HG03066 (cell line): ENCODE results near the gene OSBPL3.

Experiments used
- ATAC-seq: cut with Tn5 transposase; IDR thresholded peaks from one replicate; pipeline ENCODE4 v1.9.1; 2021; ENCODE audit warnings: low read depth; ENCODE audit not compliant: unreplicated experiment

The OSBPL3 gene

DNA sequence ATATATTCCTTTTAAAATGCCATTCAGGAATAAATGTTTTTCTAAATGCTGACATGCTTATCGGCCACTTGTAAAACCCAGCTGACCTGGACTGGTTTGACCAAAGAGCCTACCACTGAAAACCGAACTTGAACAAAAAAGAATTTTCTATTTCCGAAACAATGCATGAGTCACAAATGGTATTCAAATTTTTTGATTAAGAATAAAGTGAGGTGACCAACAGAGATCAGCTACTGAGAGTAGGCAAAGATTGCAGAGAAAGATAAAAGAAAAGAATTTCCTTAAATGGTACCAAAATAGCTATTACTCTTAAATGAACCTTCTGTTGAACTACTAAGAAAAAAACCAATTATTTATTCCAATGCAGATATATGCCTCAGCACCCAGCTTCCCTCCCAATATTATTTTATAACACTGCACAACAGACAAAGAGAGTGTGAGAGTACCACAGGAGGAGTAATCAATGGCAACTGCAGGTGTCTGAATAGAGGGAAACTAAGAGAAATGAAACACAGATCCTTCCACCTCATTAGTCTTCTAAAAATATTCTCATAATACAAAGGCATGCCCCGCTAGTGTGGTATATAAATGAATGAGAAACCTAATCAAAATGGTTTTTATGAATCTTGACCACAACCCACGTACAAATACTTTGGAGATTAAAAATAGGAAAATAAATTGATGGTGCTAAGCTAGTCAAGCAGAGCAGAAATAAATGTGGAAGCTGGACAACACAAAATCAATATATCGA lies 20.1 kb downstream of the OSBPL3 start:
- no peak for ATAC-seq

DNA sequence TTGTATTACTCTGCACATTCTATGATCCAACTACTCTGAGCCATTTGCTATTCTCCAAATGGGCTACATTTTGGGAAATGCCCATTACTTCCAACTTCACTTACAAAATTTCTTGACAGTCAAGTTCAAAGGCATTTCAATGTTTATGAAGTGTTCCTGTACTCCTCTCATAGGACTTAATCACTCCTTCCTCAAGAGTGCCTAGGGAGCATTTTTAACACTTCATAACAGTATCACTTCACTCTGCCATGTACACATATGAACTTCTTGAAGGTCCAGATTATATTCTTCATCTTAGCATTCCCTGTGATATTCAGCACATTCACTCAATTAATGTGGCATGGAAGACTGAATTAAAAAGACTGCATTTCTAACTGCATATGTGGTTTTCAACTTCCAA lies 21.6 kb downstream of the OSBPL3 start:
- no peak for ATAC-seq

DNA sequence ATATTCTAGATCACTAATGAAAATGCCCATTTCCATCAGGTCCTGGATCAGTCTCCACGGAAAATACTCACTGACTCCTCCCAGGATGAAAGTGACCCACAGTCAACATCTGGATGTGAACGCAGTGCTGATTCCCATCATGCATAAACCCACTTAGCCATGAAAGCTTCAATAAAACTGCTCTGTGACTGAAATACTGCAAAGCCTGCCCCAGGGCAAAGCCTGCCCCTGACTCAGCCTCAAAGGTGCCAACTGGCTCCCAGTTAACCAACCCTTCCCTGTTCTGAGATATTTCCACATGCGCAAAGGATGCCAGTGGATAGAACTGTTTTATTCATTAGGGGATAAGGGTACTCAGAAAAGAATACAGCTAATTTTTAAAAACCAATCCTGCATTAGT lies 24.0 kb downstream of the OSBPL3 start:
- ATAC-seq, result no peak

DNA sequence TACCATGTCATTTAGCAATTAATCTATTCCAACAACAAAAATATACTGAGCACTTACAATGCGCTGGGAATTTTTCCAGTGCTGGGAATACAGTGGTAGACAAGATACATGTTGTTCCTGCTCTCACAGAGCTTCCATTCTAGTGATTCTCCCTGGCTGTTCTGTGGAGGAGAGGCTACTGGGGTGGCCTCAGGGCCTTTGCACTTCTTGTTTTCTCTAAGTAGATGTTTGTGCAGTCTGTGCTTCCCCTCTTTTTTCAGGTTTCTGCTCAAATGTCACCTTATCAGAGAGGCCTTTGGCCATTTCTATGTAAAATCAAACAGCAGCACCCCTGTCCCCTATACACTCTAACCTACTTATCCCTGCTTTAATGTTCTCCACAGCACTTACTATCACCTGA lies 24.7 kb downstream of the OSBPL3 start:
- no peak for ATAC-seq

DNA sequence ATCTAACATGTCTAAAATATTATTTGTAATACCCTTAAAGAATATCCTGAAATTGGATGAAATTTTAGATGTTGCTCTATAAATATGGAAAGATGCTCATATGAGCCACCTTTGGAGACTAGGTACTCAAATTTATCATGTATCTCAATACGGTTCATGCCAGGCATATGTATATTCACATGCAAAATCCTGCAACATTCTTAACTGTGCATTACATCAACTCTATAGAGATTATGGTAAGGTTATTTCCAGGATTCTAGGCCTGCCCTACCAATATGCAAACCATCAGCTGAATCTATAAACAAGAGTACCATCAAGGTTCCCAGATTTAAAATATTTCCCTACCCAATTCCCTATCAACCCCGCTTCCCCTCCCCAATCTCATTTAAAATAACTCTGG lies 27.5 kb downstream of the OSBPL3 start:
- ATAC-seq, result no peak

DNA sequence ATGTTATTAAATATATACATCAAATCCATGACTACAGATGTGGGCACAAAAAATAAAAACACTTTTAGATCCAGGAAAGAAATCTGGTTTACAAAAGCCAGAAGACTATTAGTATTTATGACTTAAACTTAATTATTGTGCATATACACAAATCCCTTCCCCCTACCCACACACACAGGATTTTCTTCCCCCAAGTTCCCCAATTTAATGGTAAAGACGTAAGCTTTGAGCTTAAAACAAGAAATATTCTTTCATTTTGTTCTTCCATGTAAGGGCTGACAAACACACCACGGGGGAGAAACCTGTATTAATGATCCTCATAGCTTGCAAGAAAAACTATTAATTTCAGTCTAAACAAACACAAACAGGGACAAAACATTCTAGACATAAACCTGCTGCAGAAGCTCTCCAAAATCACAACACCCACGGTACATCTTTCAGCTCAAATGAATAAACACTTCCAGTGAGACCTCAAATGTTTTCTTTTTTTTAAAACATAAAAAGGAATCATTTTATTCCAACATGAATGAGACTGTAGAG lies 28.5 kb downstream of the OSBPL3 start:
- ATAC-seq, result no peak

DNA sequence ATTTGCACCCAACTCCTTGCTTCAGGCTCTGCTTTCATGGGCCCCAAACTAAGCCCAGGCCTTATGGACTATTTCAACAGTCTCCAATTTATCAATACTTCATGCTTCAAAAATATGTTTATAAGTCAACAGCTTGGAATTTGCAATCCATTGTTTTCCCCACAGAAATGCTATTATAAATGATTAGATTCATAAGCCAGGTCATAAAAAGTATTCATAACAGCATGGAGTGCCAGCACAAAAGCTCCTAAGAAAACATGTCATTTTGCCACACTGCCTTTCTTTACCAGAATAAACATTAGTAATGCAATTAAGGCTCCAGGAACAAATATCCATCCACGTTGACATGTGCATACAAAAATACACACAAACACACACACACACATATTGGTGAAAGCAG lies 30.1 kb downstream of the OSBPL3 start:
- ATAC-seq, result no peak

DNA sequence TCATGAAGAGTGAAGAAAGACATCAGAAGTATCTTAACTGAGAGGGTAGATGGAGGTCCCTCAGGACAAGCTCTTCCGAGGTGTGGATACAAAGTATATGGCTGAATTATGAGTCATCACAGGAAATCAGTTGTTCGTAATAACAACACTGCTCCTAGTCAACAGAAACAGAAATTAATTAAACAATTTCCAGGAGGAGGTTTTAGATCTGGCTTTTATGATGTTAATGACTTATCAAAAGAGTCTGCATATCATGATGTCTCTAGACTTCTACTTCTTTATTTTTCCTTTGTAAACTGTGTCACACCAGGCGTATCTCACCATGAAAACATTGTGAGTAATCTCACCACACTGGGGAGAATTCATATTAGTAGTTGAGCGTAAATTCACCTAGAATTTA lies 31.2 kb downstream of the OSBPL3 start:
- ATAC-seq, result no peak

DNA sequence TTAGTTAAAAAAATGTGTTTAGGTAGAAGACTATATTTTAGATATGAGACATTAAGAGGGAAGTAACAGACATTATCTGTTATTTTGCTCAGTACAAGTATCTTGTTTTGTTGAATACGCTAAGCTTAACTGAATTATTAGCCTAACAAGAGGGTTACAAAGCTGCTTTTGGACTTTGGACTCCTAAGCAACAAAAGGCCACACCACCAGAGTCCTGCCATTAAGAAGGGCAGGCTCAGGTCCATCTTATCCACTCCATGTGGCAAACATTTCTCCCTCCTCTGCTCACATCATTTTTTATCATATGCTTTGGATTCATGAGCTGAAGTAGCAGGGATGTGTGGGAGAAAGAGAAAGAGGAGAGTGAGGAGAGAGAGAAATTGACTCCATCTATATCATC lies 33.5 kb downstream of the OSBPL3 start:
- no peak for ATAC-seq

DNA sequence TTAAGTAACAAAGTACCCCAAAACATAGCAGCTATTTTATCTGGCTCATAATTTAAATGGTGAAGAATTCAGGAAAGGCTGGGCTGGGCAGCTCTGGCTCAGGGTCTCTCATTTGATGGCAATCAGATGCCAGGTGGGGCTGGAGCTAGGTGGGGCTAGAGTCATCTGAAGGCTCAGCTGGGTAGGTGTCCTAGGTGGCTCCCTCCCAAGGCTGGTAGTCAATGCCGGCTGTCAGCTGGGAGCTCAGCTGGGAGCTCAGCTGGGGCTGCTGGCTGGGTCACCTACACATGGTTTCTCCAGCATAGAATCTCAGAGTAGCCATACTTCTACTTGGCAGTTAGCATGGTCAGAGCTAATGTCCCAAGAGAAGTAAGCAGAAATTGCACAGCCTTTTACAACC lies 34.1 kb downstream of the OSBPL3 start:
- ATAC-seq, result no peak

DNA sequence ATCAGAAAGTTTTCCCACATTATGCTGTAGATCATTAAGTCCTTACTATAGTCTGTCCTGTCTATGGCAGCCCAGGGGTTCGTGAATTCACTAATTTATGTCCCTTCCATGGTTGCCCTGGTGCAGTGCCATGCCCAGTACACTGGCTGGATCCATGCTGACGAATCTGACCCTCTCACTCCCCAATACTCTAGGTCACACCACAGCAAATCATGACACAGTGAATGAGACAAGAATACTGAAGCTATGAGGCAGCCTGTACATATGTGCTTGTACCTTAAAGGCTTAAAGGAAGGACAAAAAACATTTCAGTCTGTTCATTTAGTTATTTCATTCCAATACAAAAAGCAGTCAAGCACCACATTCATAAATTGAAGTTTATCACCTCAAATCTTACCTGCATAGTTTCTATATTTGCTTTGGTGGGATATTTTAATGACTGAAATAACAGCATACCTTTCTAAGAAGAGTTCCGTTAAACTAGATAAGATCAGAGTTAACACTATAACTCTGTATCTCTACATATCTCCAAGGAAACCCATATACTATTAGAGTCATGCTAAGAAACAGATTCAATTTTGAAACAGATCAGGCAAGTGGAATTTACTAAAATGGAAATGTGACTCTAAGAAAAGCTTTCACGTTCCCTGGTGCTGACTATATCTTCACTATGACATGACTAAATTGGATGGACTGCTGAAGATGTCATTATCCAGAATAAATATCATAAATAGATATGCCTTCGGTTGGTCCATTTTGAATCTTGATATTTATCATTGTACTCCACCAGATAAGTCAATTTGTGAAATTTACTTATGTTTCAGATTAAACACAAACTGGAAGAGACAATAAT lies 36.7 kb downstream of the OSBPL3 start:
- no peak for ATAC-seq

DNA sequence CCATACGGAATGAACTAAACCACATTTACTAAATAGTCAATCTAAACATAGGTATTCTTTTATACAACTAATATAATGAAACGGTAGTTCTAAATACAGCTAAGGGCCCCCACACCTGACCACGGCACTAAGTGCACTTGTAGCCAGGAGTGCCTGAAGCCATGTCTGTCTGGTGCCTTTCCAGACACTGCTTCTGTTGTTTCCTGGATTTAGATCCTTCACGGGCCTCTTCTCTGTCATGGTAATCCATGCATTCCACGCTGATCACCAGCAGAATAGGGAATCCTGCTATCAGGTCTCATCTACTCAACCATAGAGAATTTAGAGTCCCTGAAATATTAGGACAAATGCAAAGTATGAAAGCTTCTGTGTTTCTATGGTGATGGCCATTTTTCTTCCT lies 37.8 kb downstream of the OSBPL3 start:
- ATAC-seq, result no peak

DNA sequence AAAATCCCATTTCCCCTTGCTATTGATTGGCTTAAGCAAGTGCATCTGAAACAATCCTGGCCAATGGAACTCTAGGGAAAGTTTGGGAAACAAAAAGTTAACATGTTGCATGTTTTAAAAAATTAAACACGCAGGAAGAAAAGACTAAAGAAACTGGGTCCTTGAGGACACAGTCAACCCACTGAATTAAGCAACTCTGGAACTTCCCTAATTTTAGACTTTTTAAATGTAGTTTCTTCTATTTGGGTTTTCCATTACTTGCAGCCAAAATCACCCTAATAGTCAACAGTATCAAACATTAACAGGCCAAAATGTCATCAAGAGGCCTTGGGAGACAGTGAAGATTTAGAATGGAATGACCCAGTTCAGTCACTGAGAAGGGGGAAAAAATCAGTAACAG lies 40.6 kb downstream of the OSBPL3 start:
- ATAC-seq, result no peak

DNA sequence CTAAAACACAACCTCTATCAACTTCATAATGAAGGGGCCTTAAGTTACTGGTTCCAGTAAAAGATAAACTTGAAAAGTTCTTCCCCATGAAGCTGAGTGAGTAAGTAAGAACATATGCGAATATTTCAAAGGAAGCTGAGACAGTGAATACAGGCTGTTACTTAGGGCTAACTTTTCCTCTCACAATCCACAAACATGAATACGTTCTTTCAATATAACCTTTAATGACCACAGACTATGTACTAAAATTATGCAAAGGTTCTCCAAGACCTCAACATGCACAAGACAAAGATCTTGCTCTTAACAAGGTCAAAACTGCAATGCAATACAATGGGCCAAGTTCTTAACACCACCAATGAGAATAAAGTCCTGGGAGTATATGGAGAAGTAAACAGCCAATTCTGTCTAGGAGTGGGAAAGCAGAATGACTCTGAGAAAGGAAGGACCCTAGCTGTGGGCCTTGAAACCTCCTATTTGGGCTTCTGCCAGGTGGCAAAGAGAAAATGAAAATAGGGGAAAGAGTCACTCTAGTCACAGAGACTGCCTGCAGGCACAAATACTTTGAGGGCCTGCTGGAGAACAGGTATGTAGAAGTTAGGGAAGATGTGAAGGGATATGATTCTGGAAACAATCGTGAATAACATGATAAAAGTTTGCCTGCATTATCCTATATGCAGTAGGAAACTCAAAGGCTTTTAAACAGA lies 43.7 kb downstream of the OSBPL3 start:
- peak; percentile 68 for ATAC-seq

DNA sequence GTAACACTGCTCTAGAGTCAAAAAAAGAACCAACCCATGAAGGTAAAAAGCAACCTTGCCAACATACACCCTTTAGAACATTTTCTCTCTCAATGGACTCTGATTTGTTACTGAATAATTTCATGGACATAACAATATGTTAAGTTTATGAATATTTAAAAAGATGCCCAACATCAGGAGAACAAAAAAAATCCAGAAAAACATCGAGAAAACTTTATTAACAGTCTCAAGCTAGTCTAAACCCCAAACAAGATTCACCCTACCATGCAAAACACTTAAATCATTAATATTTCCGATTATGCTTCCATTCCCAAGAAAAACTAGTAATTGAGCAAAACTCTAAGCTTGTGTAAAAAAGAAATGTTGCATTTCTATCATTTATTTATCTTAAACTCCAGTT lies 46.7 kb downstream of the OSBPL3 start:
- ATAC-seq, result no peak

DNA sequence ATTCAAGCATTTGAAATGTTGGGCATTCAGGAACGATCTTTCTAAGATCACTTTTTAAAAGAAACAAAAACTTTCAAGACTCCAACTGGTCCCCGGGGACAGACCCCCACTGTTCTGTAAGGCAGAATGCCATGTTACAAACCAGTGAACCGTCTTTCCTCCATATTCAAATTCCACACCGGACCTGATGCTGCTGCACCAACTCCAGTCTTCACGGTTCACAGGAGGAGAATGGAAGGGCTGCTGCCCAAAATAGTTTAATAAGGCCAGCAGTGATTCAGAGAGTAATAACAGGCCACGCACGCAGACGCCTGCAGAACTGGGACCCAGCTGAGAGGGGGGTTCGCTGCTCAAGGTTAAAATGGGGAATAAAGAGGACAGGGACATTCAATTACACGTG lies 47.2 kb downstream of the OSBPL3 start:
- no peak for ATAC-seq

DNA sequence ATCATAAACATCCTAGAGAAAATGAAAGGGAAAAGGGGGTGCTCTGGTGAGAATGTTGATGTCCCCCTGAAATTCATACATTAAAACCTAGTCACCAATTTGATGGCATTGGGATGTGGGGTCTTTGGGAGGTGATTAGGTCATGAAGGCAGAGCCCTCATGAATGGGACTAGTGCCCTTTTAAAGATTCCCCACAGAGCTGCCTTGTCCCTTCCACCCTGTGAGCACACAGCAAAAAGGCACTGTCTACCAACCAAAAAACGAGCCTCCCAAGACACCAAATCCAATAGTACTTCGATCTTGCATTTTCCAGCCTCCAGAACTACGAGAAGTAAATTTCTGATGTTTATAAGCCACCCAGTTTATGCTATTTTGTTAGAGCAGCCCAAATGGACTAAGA lies 47.6 kb downstream of the OSBPL3 start:
- ATAC-seq, result no peak

DNA sequence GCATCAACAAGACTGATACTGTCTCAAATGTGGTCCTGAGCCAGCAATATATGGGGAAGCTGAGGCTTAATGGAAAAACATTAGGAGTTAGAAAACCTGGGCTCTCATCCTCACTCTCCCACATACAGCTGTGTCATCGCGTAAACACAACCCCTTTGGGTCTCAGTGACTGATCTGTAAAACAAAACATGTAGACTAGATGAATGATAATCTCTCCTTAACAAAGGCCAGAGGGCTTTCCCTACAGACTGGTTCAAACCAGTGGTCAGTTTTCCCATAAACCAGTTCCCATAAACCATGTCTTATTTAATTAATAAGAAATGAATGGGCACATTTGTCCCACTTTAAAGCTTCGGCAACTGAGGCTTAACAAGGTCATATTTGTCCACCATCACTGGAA lies 48.1 kb downstream of the OSBPL3 start:
- ATAC-seq, result no peak

DNA sequence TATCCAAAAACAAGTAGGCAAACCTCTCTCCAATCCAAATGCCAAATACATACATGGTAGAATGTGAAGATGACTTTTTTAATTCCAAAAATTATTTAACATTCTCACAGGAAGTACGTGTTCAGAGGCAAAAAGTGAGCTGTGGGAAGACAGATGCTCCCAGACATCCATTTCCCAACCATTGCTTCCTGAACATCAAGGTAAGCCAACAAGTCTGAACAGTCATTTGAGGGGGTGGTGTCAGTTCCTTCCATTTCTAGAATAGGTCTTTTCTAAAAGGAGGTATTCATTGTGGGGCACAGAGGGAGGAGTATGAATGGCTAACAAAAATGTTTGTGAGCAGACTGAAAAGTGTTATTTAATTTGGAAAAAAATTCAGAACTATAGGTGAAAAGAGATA lies 49.1 kb downstream of the OSBPL3 start:
- no peak for ATAC-seq

DNA sequence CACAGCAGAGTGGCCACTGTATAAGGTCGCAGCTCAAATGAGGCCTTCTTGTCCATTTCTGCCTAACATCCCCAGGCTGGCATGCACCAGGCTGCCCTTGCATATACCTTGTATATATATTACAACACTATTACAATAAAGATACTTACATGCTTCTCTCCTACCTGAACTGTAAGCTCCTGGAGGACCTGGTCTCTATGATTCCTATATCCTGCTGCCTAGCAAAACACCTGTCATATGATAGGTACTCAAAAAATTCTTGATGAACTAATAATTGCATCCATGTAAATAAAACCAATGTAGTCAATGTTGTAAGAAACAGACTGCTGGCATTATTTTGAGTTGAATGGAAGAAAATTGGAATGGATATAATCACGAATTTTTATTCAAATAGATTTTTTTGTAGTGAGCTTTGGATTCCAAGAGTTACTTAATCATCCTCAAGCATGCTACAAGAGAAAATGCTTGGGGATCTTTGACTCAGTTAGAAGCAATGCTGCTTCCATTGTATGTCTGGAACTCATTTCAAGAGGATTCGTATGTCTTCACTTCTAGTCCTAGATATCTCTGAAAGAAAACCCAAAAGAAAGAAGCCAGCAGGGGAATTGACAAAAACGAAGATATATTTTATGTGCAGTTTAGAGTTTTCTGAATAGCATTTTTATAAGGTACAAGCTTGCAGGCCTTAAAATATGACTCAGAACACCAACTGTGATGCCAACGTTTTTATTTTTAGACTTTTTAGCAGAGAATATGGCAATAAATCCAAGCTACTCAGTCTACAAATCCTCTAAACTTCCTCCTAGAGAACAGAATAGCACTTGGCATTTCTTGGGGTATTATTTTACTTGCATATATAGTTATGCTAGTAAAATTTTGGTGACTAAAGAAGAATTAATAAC lies 53.1 kb downstream of the OSBPL3 start:
- no peak for ATAC-seq
